ENCODE measurements around the gene OR5H2. TPM values are rescaled to one million over a fixed set of nuclear protein-coding genes. Genes with fewer than 3 reads are reported as not detected.

Gene OR5H2
- total and polyA plus RNA-seq, 2 of the 8 experiments (the other 6 are each of a cell fraction or from before 2014, with no cell fraction given) = not detected

GRCh38 chr3:98262046-98262445 lies 20.3 kb upstream of the OR5H2 start (continued):
- TF ChIP-seq HDAC6 (IDR thresholded peaks at IDR 0.05; ENCODE audit: low read depth, low read length) (no peak), POLR2A (IDR thresholded peaks at IDR 0.05; ENCODE audit: control extremely low read depth in 1 of 2, low read depth in 2 of 2, low read length in 2 of 2) (no peak), JUN (IDR thresholded peaks at IDR 0.05; ENCODE audit: low read depth, low read length) (no peak), NANOG (IDR thresholded peaks at IDR 0.05; ENCODE audit: insufficient read depth, low read depth, low read length, poor library complexity, severe bottlenecking) (no peak), CHD2 (IDR thresholded peaks at IDR 0.05; ENCODE audit: low read length) (no peak)
